HG03039 (cell line): ENCODE measurements around the gene ACTN4.
"Not testable (repeated sequence)": the region's sequence is repeated elsewhere in the genome, so short reads cannot be mapped to it uniquely, and the experiment has no call there.

ENCODE experiments used
- ATAC-seq: cut with Tn5 transposase; IDR thresholded peaks from one replicate; pipeline ENCODE4 v1.9.1; 2021; ENCODE audit warnings: mild to moderate bottlenecking, moderate library complexity; ENCODE audit not compliant: unreplicated experiment

Gene ACTN4

DNA sequence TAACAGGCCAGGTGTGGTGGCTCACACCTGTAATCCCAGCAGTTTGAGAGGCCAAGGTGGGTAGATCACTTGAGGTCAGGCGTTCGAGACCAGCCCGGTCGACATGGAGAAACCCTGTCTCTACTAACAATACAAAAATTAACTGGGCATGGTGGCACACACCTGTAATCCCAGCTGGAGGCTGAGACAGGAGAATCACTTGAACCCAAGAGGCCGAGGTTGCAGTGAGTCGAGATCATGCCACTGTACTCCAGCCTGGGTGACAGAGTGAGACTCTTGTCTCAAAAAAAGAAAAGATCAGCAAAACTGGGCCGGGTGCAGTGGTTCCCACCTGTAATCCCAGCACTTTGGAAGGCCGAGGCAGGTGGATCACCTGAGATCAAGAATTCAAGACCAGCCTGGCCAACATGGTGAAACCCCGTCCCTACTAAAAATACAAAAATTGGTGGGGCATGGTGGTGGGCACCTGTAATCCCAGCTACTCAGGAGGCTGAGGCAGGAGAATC, 114.5 kb downstream of the ACTN4 start:
- not testable (repeated sequence) for ATAC-seq

GRCh38 chr19:38763795-38764220, 116.4 kb downstream of the ACTN4 start:
- ATAC-seq = no peak

- ATAC-seq = no peak
Measured at GRCh38 chr19:38765214-38765613, 117.8 kb downstream of the ACTN4 start.

DNA sequence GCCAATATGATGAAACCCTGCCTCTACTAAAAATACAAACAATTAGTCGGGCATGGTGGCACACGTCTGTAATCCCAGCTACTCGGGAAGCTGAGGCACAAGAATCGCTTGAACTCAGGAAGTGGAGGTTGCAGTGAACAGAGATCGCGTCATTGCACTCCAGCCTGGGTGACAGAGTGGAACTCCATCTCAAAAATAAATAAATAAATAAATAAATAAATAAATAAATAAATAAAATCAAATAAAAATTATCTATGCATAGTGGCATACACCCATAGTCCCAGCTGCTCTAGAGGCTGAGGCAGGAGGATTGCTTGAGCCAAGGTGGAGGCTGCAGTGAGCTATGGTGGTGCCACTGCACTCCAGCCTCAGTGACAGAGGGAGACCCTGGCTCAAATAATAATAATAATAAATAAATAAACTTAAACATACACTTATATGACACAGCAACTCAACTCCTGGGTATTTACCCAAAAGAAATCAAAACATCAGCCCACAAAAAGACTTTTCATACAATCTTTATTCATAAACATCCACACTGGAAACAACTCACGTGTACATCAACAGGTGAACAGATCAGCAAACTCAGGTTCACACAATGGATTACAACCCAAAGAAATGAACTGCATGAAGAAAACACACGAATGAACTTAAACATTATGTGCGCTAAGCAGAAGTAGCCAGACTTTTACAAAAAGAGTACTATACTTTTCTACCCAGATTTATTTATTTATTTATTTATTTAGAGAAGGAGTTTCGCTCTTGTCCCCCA, 119.0 kb downstream of the ACTN4 start:
- ATAC-seq = no peak

- no peak for ATAC-seq
Measured at GRCh38 chr19:38769635-38770211, 122.3 kb downstream of the ACTN4 start.

DNA sequence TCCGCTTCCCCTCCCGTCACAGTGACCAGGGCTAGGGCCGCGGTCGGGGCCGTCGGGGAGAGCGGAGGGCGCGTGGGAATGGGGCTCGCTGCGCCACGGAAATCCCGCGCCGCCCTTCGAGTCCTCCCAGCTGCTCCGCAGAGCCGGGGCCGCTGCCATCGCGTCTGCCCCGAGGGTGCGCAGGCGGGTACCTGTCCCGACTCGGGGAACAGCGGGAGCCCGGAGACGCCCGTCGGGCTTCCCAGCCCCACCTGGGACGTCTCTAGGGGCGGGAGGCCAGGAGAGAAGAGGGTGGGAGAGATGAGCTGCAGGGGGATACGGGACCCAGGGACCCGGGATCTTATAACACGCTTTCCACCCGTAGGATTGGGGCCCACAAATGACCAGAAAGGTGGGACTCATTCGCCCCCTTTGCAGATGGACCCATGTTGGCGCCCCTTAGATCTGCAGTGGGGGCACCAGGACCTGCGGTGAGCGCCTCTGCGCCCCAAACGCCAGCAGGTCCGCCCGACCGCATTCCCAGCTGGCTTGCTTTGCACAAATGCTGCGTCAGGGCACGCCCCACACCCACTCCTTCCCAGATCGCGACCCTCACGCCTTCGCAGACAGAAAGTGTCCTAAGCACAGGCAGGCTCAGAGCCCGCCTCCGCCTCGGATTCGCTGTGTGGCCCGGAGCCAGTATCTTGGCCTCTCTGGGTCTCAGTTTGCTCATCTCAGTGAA, 122.9 kb downstream of the ACTN4 start:
- ATAC-seq = peak; percentile 24

DNA sequence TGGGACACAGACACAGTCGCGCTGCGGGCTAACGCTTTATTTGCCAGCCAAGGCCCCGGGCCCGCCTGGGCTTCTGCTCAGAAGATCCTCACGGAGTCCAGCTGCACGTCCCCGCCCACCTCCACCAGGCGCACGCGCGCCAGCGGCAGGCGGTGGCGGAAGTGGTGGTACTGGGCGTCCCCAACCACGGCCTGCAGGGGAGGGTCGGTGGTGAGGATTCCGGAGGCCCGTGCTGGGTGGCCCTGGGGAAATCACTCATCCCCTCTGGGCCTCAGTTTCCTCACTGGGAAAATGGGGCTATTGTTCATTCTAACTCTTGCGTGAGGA, 123.5 kb downstream of the ACTN4 start:
- ATAC-seq = peak; percentile 49

- not testable (repeated sequence) for ATAC-seq
Measured at GRCh38 chr19:38771569-38771968, 124.1 kb downstream of the ACTN4 start.

GRCh38 chr19:38773469-38774177, 126.2 kb downstream of the ACTN4 start, which contains the start of gene LGALS7:
Gene LGALS7 (minus strand): TSS chr19:38773517. CDS start chr19:38773492, 25 bp downstream.
- ATAC-seq = no peak

- no peak for ATAC-seq
Measured at GRCh38 chr19:38774181-38774950, 126.9 kb downstream of the ACTN4 start.

DNA sequence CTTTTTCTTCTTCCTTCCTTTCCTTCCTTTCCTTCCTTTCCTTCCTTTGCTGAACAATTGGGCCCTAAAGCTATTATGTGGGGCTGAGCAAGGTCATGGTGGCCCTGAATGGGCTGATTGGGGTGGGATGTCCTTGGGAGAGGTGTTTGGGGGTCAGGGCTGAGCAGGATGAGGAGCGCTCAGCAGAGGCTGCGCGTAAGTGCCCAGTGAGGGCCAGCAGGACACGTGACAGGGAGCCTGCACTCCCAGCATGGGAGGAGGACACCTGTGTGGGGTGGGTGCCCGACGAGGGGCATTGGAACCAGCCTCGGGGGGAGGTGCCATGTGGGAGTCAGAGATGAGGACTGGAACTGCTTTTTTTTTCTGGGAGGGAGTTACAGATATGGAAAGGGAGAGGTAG, 131.3 kb downstream of the ACTN4 start:
- ATAC-seq = no peak

DNA sequence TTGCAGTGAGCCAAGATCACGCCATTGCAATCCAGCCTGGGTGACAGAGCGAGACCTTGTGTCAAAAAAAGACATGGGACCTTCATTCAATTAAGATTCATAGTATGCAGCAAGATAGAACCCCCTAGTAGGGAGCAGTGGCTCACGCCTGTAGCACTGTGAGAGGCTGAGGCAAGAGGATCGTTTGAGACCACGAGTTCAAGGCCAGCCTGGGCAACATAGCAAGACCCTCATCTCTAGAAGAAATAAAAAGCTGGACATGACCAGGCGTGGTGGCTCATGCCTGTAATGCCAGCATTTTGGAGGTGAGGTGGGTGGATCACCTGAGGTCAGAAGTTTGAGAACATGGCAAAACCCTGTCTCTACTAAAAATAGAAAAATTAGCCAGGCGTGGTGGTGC, 133.0 kb downstream of the ACTN4 start:
- no peak for ATAC-seq

DNA sequence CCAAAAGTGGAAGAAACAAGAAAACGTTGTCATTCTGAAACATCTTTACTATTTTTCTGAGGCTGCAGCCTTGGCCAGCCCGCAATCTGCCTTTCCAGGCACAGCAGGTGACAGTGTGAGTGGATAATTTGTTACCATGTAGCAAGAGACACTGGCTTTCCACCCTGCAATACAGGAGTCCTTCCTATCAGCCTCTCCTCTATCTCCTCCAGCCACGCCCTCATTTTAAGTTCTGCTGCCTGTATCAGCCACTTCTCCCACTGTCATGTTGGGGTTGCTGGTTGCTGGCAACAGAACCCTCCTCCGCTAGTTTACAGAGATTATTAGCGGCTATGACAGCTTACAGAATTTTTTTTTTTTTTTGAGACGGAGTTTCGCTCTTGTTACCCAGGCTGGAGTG, 133.6 kb downstream of the ACTN4 start:
- no peak for ATAC-seq
